Adipocyte (in vitro differentiated cells): ENCODE data around the gene CCDC7.
"Not testable (repeated sequence)": the region's sequence is repeated elsewhere in the genome, so short reads cannot be mapped to it uniquely, and the experiment has no call there.

Source experiments
- DNase-seq: peaks from one replicate; pipeline ENCODE4 v3.0.0-alpha.2; 2015; ENCODE audit warnings: low read depth
- H3K27me3 ChIP-seq: replicated peaks from 2 replicates; pipeline ENCODE4 v1.7.0; 2013; ENCODE audit warnings: mild to moderate bottlenecking, low read length, moderate library complexity; ENCODE audit not compliant: control insufficient read depth, insufficient read depth
- H3K36me3 ChIP-seq: 2 replicates; pipeline ENCODE4 v1.7.0; 2013; ENCODE audit warnings: low read length, mild to moderate bottlenecking, moderate library complexity; ENCODE audit not compliant: control insufficient read depth, insufficient read depth, severe bottlenecking
- H3K4me1 ChIP-seq: 2 replicates; pipeline ENCODE4 v1.7.0; 2013; ENCODE audit warnings: mild to moderate bottlenecking, low read length, moderate library complexity; ENCODE audit not compliant: control insufficient read depth, insufficient read depth
- H3K4me3 ChIP-seq: 2 replicates; pipeline ENCODE4 v1.7.0; 2013; ENCODE audit warnings: mild to moderate bottlenecking, low read length, moderate library complexity
- H3K9ac ChIP-seq: 2 replicates; pipeline ENCODE4 v1.7.0; 2013; ENCODE audit warnings: mild to moderate bottlenecking, low read length, moderate library complexity
- H3K9me3 ChIP-seq: 2 replicates; pipeline ENCODE4 v1.7.0; 2013; ENCODE audit warnings: mild to moderate bottlenecking, low read length, moderate library complexity; ENCODE audit not compliant: control insufficient read depth

Gene CCDC7

GRCh38 chr10:32793033-32793432, 347.1 kb downstream of the CCDC7 start:
- DNase-seq: peak; percentile 31
- Histone ChIP-seq H3K4me3 (no peak overlapping the region), H3K4me1 (peaks cover 6% of the 10 kb centered on the region), H3K9ac (no peak overlapping the region), H3K27me3 (no peaks in the 10 kb centered on the region), H3K36me3 (no peaks in the 10 kb centered on the region), H3K9me3 (no peaks in the 10 kb centered on the region)

GRCh38 chr10:32795598-32796183, 349.8 kb downstream of the CCDC7 start:
- Histone ChIP-seq H3K36me3 (no peaks in the 10 kb centered on the region), H3K9me3 (no peaks in the 10 kb centered on the region), H3K9ac (peak overlapping the region; percentile 43), H3K4me1 (peaks cover 2% of the 10 kb centered on the region), H3K4me3 (no peak overlapping the region), H3K27me3 (no peaks in the 10 kb centered on the region)
- DNase-seq: peak; percentile 70

- H3K9me3 ChIP-seq, H3K4me3 ChIP-seq, H3K4me1 ChIP-seq, DNase-seq, H3K27me3 ChIP-seq, H3K9ac ChIP-seq, H3K36me3 ChIP-seq: not testable (repeated sequence)
Measured at GRCh38 chr10:32797393-32797792, 351.5 kb downstream of the CCDC7 start.

- no peaks in the 10 kb centered on the region for H3K36me3 ChIP-seq
- no peaks in the 10 kb centered on the region for H3K27me3 ChIP-seq
- H3K4me3 ChIP-seq: no peak overlapping the region
- no peak overlapping the region for H3K9ac ChIP-seq
- DNase-seq: no peak
- H3K9me3 ChIP-seq: no peaks in the 10 kb centered on the region
- H3K4me1 ChIP-seq: no peaks in the 10 kb centered on the region
Measured at GRCh38 chr10:32846974-32847373, 401.0 kb downstream of the CCDC7 start.

- H3K27me3 ChIP-seq: no peaks in the 10 kb centered on the region
- H3K4me1 ChIP-seq: no peaks in the 10 kb centered on the region
- no peaks in the 10 kb centered on the region for H3K9me3 ChIP-seq
- DNase-seq: peak; percentile 34
- no peak overlapping the region for H3K4me3 ChIP-seq
- H3K36me3 ChIP-seq: no peaks in the 10 kb centered on the region
- H3K9ac ChIP-seq: no peak overlapping the region
Measured at GRCh38 chr10:32851301-32851700, 405.4 kb downstream of the CCDC7 start.

- no peaks in the 10 kb centered on the region for H3K36me3 ChIP-seq
- no peaks in the 10 kb centered on the region for H3K27me3 ChIP-seq
- DNase-seq: no peak
- no peak overlapping the region for H3K4me3 ChIP-seq
- H3K9me3 ChIP-seq: no peaks in the 10 kb centered on the region
- H3K9ac ChIP-seq: no peak overlapping the region
- no peaks in the 10 kb centered on the region for H3K4me1 ChIP-seq
Measured at GRCh38 chr10:32854435-32854834, 408.5 kb downstream of the CCDC7 start.

GRCh38 chr10:32865170-32865569, 419.2 kb downstream of the CCDC7 start:
- no peaks in the 10 kb centered on the region for H3K36me3 ChIP-seq

GRCh38 chr10:32877915-32878314, 432.0 kb downstream of the CCDC7 start:
- Histone ChIP-seq H3K4me3 (no peak overlapping the region), H3K4me1 (no peaks in the 10 kb centered on the region)
- no peak for DNase-seq

More at GRCh38 chr10:32865170-32865569, 419.2 kb downstream of the CCDC7 start:
- H3K4me1 ChIP-seq: no peaks in the 10 kb centered on the region
- H3K27me3 ChIP-seq: no peaks in the 10 kb centered on the region
- H3K9me3 ChIP-seq: no peaks in the 10 kb centered on the region
- H3K4me3 ChIP-seq: no peak overlapping the region
- no peak overlapping the region for H3K9ac ChIP-seq
- DNase-seq: no peak

GRCh38 chr10:32878646-32879045, 432.7 kb downstream of the CCDC7 start:
- DNase-seq: no peak
- H3K4me1 ChIP-seq: no peaks in the 10 kb centered on the region
- no peak overlapping the region for H3K4me3 ChIP-seq
- H3K36me3 ChIP-seq: no peaks in the 10 kb centered on the region
- H3K9ac ChIP-seq: no peak overlapping the region
- no peaks in the 10 kb centered on the region for H3K9me3 ChIP-seq
- no peaks in the 10 kb centered on the region for H3K27me3 ChIP-seq

More at GRCh38 chr10:32877915-32878314, 432.0 kb downstream of the CCDC7 start:
- H3K9me3 ChIP-seq: no peaks in the 10 kb centered on the region
- H3K9ac ChIP-seq: no peak overlapping the region
- no peaks in the 10 kb centered on the region for H3K36me3 ChIP-seq
- no peaks in the 10 kb centered on the region for H3K27me3 ChIP-seq

GRCh38 chr10:32882076-32882475, 436.1 kb downstream of the CCDC7 start:
- H3K9ac ChIP-seq: no peak overlapping the region

GRCh38 chr10:32887481-32887880, 441.5 kb downstream of the CCDC7 start:
- H3K27me3 ChIP-seq: no peaks in the 10 kb centered on the region
- H3K9me3 ChIP-seq: no peaks in the 10 kb centered on the region
- no peak overlapping the region for H3K4me3 ChIP-seq
- H3K36me3 ChIP-seq: no peaks in the 10 kb centered on the region
- H3K4me1 ChIP-seq: no peaks in the 10 kb centered on the region
- no peak for DNase-seq
- no peak overlapping the region for H3K9ac ChIP-seq

More at GRCh38 chr10:32882076-32882475, 436.1 kb downstream of the CCDC7 start:
- DNase-seq: no peak
- no peaks in the 10 kb centered on the region for H3K9me3 ChIP-seq
- H3K4me3 ChIP-seq: no peak overlapping the region
- no peaks in the 10 kb centered on the region for H3K36me3 ChIP-seq
- no peaks in the 10 kb centered on the region for H3K27me3 ChIP-seq
- H3K4me1 ChIP-seq: no peaks in the 10 kb centered on the region
